Spleen (tissue), 7 donors: ENCODE results near the gene PATE3.

Experiments
- CTCF ChIP-seq, 11 experiments: fragments of 200-600 bp in 7 of 11; fragments of 450-650 bp in 4 of 11; sonication (generic) in 4 of 11; IDR thresholded peaks in 8 of 11; conservative IDR thresholded peaks in 3 of 11; 1 replicate in 7 of 11; 2 replicates in 4 of 11; pipeline versions ENCODE4 v1.4.0 to v1.8.0; 2016 to 2021; ENCODE audit warnings: antibody characterized with exemption in 11 of 11, inconsistent platforms in 4 of 11, mild to moderate bottlenecking in 1 of 11
- POLR2A ChIP-seq, 3 donors: fragments of 450-650 bp; IDR thresholded peaks; one replicate each; pipeline ENCODE4 v1.5.1; 2017; ENCODE audit warnings: antibody characterized with exemption in 3 of 3, mild to moderate bottlenecking in 1 of 3
- donor health status: DM: no; HTN: no; CAD: no; lungs with moderate emphysema.
- donor health status: DM: no; HTN: no; CAD: no.
- donor health status: DM: no; HTN: no; CAD: no.

GRCh38 chr11:125740617-125741016 lies 47.3 kb upstream of the PATE3 start:
- TF ChIP-seq CTCF (IDR thresholded peaks at IDR 0.05 in 8 of 11, conservative IDR thresholded peaks at IDR 0.05 in 3 of 11) (no peak), POLR2A (IDR thresholded peaks at IDR 0.05) (no peak)
